Muscle layer of duodenum (tissue), 2 donors: Measurements from ENCODE around the gene ABTB2.

Source experiments
- H3K27ac ChIP-seq: one replicate; pipeline ENCODE4 v1.7.0; 2013; ENCODE audit warnings: mild to moderate bottlenecking, low read length
- H3K27me3 ChIP-seq: one replicate; pipeline ENCODE4 v1.7.0; 2013; ENCODE audit warnings: low read depth, mild to moderate bottlenecking, control low read depth, low read length
- H3K36me3 ChIP-seq, 2 donors: one replicate each; pipeline ENCODE4 v1.7.0; 2013; ENCODE audit warnings: low read length in 2 of 2, control low read depth in 1 of 2, mild to moderate bottlenecking in 1 of 2; ENCODE audit not compliant: insufficient read depth in 2 of 2, control insufficient read depth in 1 of 2
- H3K4me1 ChIP-seq, 2 donors: one replicate each; pipeline ENCODE4 v1.7.0; 2013; ENCODE audit warnings: low read length in 2 of 2, mild to moderate bottlenecking in 2 of 2, control low read depth in 1 of 2, moderate library complexity in 1 of 2; ENCODE audit not compliant: insufficient read depth in 2 of 2, control insufficient read depth in 1 of 2
- H3K4me3 ChIP-seq, 2 donors: one replicate each; pipeline ENCODE4 v1.7.0; 2013; ENCODE audit warnings: low read length in 2 of 2, low read depth in 1 of 2, mild to moderate bottlenecking in 1 of 2
- H3K9me3 ChIP-seq, 2 donors: one replicate each; pipeline ENCODE4 v1.7.0; 2013; ENCODE audit warnings: low read length in 2 of 2, control low read depth in 1 of 2, mild to moderate bottlenecking in 1 of 2; ENCODE audit not compliant: control insufficient read depth in 1 of 2
- donor health status: healthy.

The ABTB2 gene

DNA sequence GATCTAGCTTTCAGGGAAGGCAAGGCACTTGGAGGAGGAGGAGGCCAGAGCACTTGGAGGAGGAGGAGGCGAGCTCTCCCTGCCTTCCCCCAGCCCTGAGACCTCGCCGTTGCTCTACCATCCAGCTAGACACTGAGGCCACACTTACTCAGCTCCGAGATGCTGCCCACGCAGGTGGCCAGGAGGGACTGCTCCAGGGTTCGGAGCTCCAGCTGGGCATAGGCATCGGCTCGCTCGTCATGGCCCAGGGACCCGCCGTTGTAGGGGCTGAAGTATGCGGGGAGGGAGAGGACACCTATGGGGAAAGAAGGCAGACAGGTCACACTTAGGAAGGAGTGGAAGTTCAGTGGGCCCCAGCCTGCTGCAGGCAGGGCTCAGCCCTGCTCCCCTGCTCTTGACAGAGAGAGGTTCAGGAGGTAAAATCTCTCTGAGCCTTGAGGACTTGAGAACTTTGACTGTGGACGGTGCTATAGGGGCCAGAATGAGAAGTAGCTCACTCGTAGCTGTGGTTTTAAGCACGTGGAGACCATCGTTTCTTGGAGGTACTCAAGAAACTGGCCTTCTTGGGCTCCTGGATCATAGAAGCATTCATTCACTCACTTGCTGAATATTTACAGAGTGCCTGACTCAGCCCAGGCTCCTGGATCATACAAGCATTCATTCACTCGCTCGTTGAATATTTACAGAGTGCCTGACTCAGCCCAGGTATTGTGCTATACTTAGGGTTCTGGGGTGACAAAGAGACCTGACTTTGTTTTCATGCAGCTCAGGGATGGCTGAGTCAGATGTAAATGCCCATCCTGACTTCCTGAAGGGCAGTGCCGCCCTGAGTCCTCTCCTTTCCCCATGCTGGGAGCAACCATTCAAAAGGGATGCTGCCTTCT lies 153.2 kb downstream of the ABTB2 start:
- Histone ChIP-seq H3K9me3 (no peaks in the 10 kb centered on the region), H3K4me3 (no peak overlapping the region), H3K27me3 (no peaks in the 10 kb centered on the region), H3K36me3 (no peaks in the 10 kb centered on the region), H3K4me1 (peaks cover 0 to 19% of the 10 kb centered on the region in 2 donors), H3K27ac (no peak overlapping the region)

DNA sequence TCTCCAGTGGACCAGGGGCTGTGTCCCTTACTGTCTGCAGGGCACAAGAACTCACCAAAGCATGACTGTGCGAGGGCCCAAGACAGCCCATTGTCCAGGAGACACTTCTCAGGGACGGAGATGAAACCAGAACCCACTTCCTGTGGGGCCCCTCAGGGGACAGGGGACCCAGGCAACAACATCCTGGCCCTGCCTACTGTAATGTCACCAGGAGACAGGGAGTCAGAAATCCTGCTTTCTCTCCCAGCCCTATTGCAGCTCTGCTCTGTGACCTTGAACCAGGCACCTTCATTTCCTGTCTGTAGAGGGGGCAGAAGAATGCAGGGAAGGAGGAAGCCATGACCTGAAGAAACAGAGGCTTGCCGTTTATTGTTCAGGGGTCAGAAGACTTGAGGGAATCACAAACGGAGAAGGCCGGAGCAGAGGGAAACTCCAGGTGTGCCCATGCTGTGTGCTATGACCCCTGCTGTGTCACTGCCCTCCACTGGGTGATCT lies 154.4 kb downstream of the ABTB2 start:
- Histone ChIP-seq H3K9me3 (no peaks in the 10 kb centered on the region), H3K27me3 (no peaks in the 10 kb centered on the region), H3K27ac (no peak overlapping the region), H3K4me3 (no peak overlapping the region), H3K4me1 (peaks cover 0 to 17% of the 10 kb centered on the region in 2 donors), H3K36me3 (no peaks in the 10 kb centered on the region)

DNA sequence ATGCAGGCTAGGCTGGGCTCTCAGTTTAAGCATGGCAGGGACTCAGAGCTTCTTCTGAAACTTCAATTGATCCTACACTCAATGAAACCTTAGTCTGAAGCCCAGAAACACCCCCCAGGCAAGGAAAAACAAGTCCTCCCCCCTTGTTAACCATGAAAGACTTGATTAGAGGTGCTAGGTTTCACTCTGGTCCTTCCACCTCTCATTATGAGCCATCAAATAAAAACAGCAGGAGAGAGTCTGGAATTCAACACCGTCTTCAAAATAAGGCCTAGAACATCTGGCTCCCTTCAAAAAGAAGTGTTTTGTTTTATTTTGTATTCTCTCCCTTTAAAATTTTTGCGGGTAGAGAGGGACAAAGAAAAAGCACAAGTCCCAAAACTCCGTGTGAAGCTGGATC lies 156.7 kb downstream of the ABTB2 start:
- no peaks in the 10 kb centered on the region for H3K4me1 ChIP-seq
- no peaks in the 10 kb centered on the region for H3K27me3 ChIP-seq
- no peak overlapping the region for H3K4me3 ChIP-seq
- H3K27ac ChIP-seq: no peak overlapping the region
- H3K9me3 ChIP-seq: no peaks in the 10 kb centered on the region
- no peaks in the 10 kb centered on the region for H3K36me3 ChIP-seq

DNA sequence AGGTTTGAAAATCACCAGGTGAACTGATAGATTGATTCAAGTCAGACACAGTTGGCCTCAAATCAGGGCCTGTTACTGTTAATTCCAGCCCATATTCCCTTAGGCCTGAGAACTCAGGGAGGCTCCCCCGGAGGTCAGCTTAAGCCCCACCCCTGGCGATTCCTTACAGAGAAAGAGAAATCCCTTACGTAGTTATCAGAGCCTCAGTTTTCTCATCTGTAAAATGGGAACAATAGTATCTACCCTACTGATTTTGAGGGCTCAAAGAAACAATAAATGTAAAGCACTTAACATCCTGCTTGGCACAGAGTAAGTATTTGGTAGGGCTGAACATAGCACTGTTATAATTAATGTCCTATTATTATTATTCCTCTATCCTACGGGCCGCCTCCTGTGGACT lies 158.3 kb downstream of the ABTB2 start:
- no peak overlapping the region for H3K27ac ChIP-seq
- no peaks in the 10 kb centered on the region for H3K27me3 ChIP-seq
- H3K9me3 ChIP-seq: no peaks in the 10 kb centered on the region
- H3K4me1 ChIP-seq: no peaks in the 10 kb centered on the region
- H3K4me3 ChIP-seq: no peak overlapping the region
- H3K36me3 ChIP-seq: no peaks in the 10 kb centered on the region

DNA sequence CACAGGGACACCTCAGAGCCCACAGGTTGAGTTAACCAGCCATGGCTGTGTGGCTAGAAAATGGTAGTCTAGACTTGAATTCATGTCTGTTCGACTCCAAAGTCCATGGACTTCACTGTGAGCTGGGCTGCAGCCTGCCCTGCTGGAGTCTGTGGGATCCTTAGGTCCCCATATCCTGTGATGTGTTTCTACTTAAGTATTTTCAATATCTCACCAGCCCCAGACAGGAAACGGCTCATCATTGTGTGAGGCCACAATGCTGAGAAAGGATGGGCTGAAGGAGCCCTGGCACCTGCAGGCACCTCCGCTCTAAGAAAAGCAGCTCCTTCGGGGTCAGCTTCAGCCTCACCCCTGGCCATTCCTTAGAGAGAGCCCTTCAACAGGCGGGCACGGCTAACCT lies 159.3 kb downstream of the ABTB2 start:
- Histone ChIP-seq H3K9me3 (no peaks in the 10 kb centered on the region), H3K27me3 (no peaks in the 10 kb centered on the region), H3K4me1 (no peaks in the 10 kb centered on the region), H3K27ac (no peak overlapping the region), H3K36me3 (no peaks in the 10 kb centered on the region), H3K4me3 (no peak overlapping the region)

DNA sequence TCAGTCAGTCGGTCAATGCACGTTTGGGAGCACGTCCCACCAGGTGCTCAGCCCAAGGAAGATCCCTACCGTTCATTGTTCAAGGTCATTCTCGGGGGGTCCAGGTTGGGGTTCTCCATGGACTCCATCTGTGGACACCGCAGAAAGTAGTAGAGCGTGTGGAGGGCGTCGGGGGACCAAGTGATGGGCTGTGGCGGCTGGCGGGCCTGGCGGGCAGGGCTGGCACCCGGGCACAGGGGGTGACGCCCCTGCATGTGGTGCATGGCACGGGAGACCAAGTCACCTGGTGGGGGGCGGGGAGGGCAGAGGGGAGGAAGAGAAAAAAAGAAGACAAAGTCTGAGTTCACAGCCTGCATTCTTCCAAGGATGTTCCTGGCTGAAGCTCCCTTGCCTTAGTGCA lies 160.6 kb downstream of the ABTB2 start:
- no peaks in the 10 kb centered on the region for H3K27me3 ChIP-seq
- no peak overlapping the region for H3K4me3 ChIP-seq
- H3K9me3 ChIP-seq: no peaks in the 10 kb centered on the region
- no peaks in the 10 kb centered on the region for H3K36me3 ChIP-seq
- H3K27ac ChIP-seq: no peak overlapping the region
- H3K4me1 ChIP-seq: peaks cover 0 to 12% of the 10 kb centered on the region in 2 donors

DNA sequence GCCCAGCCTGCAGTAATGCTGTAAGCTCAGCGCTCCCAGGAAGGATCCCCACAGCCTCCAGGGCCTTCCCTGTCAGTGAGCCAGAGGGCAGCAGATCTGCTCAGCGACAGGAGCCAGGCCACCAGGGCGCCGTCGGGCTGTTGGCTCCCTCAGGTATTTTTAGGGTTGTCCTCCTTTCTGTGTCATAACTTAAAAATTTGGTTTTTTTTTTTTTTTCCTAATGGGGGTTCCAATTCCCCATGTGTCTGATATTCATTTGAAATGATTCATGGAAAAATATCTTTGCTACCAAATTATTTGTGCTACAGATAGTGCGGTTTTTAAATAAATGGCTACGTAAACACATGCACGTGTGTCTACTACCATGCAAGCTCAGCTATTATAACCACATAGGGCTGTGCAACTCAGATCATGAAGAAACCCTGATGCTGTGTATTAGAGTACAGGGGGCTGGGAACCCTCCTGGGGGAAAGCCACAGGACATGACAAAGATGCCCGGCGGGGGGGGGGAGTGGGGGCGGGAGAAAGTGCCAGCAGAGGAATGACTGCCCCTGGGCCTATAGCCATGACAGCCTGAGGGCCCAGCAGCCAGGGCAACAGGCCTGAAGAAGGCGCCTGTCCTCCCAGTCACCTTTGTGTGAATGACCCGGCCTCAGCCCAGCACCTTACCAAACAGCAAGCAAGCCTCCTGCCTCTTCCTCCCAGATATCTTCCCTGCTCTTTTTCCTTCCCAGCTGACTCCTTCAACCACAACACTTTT lies 163.1 kb downstream of the ABTB2 start:
- Histone ChIP-seq H3K36me3 (no peaks in the 10 kb centered on the region), H3K4me1 (peaks cover 0 to 17% of the 10 kb centered on the region in 2 donors), H3K27ac (no peak overlapping the region), H3K9me3 (no peaks in the 10 kb centered on the region), H3K4me3 (no peak overlapping the region), H3K27me3 (no peaks in the 10 kb centered on the region)

DNA sequence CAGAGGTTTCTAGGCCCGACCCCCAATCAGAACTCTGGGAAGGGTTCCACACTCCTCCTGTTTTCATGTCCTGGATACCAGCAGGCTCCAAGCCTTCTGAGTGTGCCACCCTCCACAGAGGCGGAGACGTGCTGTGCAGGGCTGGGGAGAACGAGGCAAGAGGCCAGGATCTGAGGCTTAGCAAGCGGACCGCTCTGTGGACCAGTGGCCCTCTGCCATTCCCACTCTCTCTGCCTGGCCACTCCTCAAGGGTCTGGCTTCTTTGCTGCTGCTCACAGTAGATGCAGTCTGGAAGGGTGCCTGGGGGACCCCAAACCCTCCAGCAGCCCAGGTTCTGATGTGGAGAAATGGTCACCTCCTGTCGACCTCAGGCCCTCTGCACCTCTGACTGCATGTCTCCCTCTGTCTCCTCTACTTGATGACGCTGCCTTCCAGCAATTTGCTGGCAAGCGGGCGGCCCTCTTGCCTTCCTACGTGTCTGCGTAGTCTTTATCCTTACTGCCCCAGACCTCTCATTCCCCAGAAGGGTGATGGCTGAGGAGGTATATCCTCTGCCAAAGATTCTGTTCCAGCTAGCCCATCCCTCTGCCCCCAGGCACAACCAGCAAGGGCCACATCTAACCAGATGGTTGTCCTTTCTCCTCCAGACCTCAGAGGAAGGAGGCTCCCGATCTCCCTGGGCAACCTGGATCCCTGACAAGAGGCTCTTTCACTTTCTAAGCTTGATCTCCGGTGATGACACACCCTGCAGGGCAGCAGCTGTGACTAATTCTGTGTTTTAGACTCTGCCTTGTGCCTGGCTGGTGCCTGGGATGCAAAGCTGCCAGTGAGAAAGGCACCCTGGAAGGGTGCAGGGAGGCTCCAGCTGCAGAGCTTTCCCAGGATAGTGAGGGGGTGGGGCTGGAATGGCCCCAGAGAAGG lies 165.1 kb downstream of the ABTB2 start:
- no peak overlapping the region for H3K27ac ChIP-seq
- no peaks in the 10 kb centered on the region for H3K27me3 ChIP-seq
- no peaks in the 10 kb centered on the region for H3K36me3 ChIP-seq
- H3K9me3 ChIP-seq: no peaks in the 10 kb centered on the region
- peaks cover 0 to 17% of the 10 kb centered on the region in 2 donors for H3K4me1 ChIP-seq
- no peak overlapping the region for H3K4me3 ChIP-seq

DNA sequence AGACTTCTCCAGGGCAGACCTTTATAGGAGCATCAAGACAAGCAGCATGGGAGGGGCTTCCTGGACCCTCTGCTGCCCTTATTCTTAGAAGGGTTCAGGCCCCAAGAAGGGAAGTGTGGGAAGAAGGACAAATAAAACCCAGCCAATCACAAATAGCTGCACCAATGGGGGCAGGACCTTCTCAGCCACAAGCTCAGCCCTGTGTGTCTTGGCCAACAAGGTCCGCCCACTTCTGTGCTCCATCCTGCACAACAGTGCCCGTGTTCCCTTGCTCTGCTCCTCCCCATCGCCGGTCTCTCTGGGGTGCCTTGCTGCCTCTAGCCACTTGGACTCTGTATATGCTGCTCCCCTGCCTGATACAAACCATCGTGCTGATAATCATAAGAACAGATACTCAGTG lies 166.2 kb downstream of the ABTB2 start:
- Histone ChIP-seq H3K36me3 (no peaks in the 10 kb centered on the region), H3K4me1 (peaks cover 0 to 18% of the 10 kb centered on the region in 2 donors), H3K27ac (no peak overlapping the region), H3K9me3 (no peaks in the 10 kb centered on the region), H3K27me3 (no peaks in the 10 kb centered on the region), H3K4me3 (no peak overlapping the region)

DNA sequence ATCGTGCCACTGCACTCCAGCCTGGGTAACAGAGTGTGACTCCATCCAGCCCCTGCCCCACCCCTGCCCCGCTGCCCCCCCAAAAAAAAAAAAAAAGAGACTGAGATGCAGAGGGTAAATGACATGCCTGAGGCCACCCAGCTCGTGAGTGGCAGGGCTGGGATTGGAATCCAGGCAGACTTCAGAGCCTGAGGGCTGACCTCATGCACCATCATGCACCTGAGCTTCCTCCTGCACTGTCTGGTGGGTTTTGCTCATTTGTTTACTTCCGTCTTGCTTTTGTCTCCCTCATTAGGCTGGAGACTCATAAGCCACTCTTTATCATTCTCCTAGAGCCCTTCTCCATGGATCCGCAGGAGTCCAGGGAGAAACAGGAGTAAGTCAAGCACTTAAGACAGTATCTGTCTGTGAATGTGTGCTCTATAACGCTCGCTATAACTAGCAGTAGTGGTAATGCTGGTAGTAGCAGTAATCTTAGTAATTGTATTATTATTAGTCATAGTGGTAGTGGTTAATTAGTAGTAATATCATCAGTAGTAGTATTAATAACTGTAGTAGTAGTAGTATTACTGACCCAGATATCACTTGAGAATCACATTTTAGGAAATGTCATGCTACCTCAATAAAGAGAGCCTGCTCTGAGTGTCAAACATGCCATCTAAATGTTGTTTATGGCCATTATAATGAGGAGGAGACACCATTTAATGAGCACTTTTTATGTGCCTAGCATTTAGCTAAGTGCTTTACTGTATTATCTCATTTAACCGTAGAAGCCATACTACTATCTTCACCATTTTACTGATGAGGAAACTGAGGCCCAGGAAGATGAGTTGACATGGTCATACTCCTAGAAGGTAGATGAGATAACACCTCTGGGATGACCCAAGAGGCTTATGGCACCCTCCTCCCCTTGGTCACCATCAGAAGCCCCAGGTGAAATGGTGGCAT lies 167.3 kb downstream of the ABTB2 start:
- H3K36me3 ChIP-seq: no peaks in the 10 kb centered on the region
- H3K4me3 ChIP-seq: no peak overlapping the region
- H3K27ac ChIP-seq: no peak overlapping the region
- no peaks in the 10 kb centered on the region for H3K27me3 ChIP-seq
- H3K9me3 ChIP-seq: no peaks in the 10 kb centered on the region
- peaks cover 0 to 26% of the 10 kb centered on the region in 2 donors for H3K4me1 ChIP-seq
